Measurements from ENCODE around the gene GP9. TPM values are rescaled to one million over a fixed set of nuclear protein-coding genes. Genes with fewer than 3 reads are reported as not detected.

The GP9 gene
- polyA plus RNA-seq, 1 donor from 2014 or later: not detected

DNA sequence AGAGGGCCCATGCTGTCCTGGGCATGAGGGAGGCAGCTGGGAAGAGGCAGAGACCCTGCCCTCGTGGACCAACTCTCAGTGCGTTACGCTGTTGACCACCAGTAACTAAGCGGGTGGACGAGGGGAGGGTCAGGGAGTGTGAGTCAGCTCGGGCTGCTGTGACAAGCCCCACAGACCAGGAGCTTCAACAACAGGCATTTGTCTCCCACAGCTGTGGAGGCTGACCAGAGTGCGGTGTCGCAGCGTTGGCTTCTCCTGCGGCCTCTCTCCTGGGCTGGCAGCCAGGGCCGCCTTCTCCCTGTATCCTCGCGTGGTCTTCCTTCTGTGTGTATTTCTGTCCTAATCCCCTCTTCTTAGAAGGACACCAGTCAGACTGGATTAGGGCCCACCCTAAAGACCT, 46.4 kb upstream of the GP9 start:
- Histone ChIP-seq H3F3A (ENCODE audit: insufficient read depth, low read length, poor library complexity, severe bottlenecking) (no peaks in the 10 kb centered on the region), H3K9me3 (ENCODE audit: low read length) (no peaks in the 10 kb centered on the region), H4K20me1 (ENCODE audit: insufficient read depth) (no peaks in the 10 kb centered on the region), H3K4me2 (ENCODE audit: low read length) (no peak overlapping the region), H3K79me2 (replicated peaks; ENCODE audit: insufficient read depth, low read length) (no peaks in the 10 kb centered on the region), H3K9ac (ENCODE audit: low read length) (no peak overlapping the region), H3K4me3 (ENCODE audit: low read length) (no peak overlapping the region), H3K36me3 (ENCODE audit: insufficient read depth, low read length) (no peaks in the 10 kb centered on the region), H3K27me3 (ENCODE audit: insufficient read depth, low read depth, low read length) (no peaks in the 10 kb centered on the region), H2AFZ (ENCODE audit: low read depth, low read length) (no peak overlapping the region), H3K27ac (ENCODE audit: low read length) (no peak overlapping the region), H3K9me2 (ENCODE audit: insufficient read depth, low read length) (no peaks in the 10 kb centered on the region)
- no peak for TF ChIP-seq RAD21 (conservative IDR thresholded peaks at IDR 0.05)
- TF ChIP-seq EZH2 (IDR thresholded peaks at IDR 0.05; ENCODE audit: borderline replicate concordance, insufficient read depth, low read length, poor library complexity, severe bottlenecking): no peak
- no peak for TF ChIP-seq SMC3 (conservative IDR thresholded peaks at IDR 0.05; ENCODE audit: poor library complexity)
- TF ChIP-seq, protein P1, sequence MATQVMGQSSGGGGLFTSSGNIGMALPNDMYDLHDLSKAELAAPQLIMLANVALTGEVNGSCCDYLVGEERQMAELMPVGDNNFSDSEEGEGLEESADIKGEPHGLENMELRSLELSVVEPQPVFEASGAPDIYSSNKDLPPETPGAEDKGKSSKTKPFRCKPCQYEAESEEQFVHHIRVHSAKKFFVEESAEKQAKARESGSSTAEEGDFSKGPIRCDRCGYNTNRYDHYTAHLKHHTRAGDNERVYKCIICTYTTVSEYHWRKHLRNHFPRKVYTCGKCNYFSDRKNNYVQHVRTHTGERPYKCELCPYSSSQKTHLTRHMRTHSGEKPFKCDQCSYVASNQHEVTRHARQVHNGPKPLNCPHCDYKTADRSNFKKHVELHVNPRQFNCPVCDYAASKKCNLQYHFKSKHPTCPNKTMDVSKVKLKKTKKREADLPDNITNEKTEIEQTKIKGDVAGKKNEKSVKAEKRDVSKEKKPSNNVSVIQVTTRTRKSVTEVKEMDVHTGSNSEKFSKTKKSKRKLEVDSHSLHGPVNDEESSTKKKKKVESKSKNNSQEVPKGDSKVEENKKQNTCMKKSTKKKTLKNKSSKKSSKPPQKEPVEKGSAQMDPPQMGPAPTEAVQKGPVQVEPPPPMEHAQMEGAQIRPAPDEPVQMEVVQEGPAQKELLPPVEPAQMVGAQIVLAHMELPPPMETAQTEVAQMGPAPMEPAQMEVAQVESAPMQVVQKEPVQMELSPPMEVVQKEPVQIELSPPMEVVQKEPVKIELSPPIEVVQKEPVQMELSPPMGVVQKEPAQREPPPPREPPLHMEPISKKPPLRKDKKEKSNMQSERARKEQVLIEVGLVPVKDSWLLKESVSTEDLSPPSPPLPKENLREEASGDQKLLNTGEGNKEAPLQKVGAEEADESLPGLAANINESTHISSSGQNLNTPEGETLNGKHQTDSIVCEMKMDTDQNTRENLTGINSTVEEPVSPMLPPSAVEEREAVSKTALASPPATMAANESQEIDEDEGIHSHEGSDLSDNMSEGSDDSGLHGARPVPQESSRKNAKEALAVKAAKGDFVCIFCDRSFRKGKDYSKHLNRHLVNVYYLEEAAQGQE (IDR thresholded peaks at IDR 0.05; ENCODE audit: borderline replicate concordance): no peak
- no peak for TF ChIP-seq EP300 (conservative IDR thresholded peaks at IDR 0.05; ENCODE audit: poor library complexity, severe bottlenecking)
- TF ChIP-seq, protein P2, sequence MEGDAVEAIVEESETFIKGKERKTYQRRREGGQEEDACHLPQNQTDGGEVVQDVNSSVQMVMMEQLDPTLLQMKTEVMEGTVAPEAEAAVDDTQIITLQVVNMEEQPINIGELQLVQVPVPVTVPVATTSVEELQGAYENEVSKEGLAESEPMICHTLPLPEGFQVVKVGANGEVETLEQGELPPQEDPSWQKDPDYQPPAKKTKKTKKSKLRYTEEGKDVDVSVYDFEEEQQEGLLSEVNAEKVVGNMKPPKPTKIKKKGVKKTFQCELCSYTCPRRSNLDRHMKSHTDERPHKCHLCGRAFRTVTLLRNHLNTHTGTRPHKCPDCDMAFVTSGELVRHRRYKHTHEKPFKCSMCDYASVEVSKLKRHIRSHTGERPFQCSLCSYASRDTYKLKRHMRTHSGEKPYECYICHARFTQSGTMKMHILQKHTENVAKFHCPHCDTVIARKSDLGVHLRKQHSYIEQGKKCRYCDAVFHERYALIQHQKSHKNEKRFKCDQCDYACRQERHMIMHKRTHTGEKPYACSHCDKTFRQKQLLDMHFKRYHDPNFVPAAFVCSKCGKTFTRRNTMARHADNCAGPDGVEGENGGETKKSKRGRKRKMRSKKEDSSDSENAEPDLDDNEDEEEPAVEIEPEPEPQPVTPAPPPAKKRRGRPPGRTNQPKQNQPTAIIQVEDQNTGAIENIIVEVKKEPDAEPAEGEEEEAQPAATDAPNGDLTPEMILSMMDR (IDR thresholded peaks at IDR 0.05; ENCODE audit: poor library complexity, severe bottlenecking): no peak
- TF ChIP-seq MXI1 (conservative IDR thresholded peaks at IDR 0.05; ENCODE audit: poor library complexity, severe bottlenecking): no peak
- no peak for TF ChIP-seq POLR2AphosphoS5 (IDR thresholded peaks at IDR 0.05)
- TF ChIP-seq TAF1 (IDR thresholded peaks at IDR 0.05; ENCODE audit: low read depth): no peak

DNA sequence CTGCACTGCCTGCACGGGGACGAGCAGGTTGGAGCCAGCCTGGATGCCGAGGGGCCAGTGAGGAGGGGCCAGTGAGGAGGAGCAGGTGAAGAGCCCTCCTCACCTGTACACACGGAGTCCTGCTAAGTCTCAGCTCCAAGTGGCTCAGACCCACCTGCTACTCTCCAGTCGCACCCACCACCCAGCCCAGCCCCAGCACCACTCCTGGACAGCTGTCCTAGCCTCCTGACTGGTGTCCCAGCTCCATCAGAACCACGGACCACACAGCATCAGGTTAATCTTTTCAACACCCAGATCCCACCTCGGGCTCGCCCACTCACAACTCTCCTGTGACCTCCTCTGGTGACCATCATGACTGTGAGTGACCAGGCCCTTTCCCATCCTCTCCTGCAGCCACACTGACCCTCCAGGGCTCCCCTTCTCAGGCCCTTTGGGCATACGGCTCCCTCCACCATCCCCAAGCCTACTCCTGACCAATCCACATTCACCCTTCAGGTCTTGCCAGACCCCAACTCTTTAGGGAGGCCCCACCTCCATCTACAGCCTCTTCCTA, 45.7 kb upstream of the GP9 start:
- no peak overlapping the region for H3K4me3 ChIP-seq (ENCODE audit: low read length)
- no peaks in the 10 kb centered on the region for H3K9me2 ChIP-seq (ENCODE audit: insufficient read depth, low read length)
- no peaks in the 10 kb centered on the region for H3F3A ChIP-seq (ENCODE audit: insufficient read depth, low read length, poor library complexity, severe bottlenecking)
- H3K4me2 ChIP-seq (ENCODE audit: low read length): no peak overlapping the region
- TF ChIP-seq, protein P2 (IDR thresholded peaks at IDR 0.05; ENCODE audit: poor library complexity, severe bottlenecking): no peak
- TF ChIP-seq EP300 (conservative IDR thresholded peaks at IDR 0.05; ENCODE audit: poor library complexity, severe bottlenecking) (no peak), POLR2AphosphoS5 (IDR thresholded peaks at IDR 0.05) (no peak), TAF1 (IDR thresholded peaks at IDR 0.05; ENCODE audit: low read depth) (no peak), RAD21 (conservative IDR thresholded peaks at IDR 0.05) (no peak), SMC3 (conservative IDR thresholded peaks at IDR 0.05; ENCODE audit: poor library complexity) (no peak), EZH2 (IDR thresholded peaks at IDR 0.05; ENCODE audit: borderline replicate concordance, insufficient read depth, low read length, poor library complexity, severe bottlenecking) (no peak), MXI1 (conservative IDR thresholded peaks at IDR 0.05; ENCODE audit: poor library complexity, severe bottlenecking) (no peak)
- TF ChIP-seq, protein P1 (IDR thresholded peaks at IDR 0.05; ENCODE audit: borderline replicate concordance): no peak
- H3K27me3 ChIP-seq (ENCODE audit: insufficient read depth, low read depth, low read length): no peaks in the 10 kb centered on the region
- H3K9me3 ChIP-seq (ENCODE audit: low read length): no peaks in the 10 kb centered on the region
- no peaks in the 10 kb centered on the region for H4K20me1 ChIP-seq (ENCODE audit: insufficient read depth)
- no peak overlapping the region for H3K9ac ChIP-seq (ENCODE audit: low read length)
- no peaks in the 10 kb centered on the region for H3K79me2 ChIP-seq (replicated peaks; ENCODE audit: insufficient read depth, low read length)
- H3K27ac ChIP-seq (ENCODE audit: low read length): no peak overlapping the region
- no peak overlapping the region for H2AFZ ChIP-seq (ENCODE audit: low read depth, low read length)
- H3K36me3 ChIP-seq (ENCODE audit: insufficient read depth, low read length): no peaks in the 10 kb centered on the region
